IPS-20b (cell line): ENCODE results near the gene CPLANE2.

Experiments
- H3K27ac ChIP-seq: one replicate; pipeline ENCODE4 v1.5.1; 2013; ENCODE audit warnings: low read length
- H3K27me3 ChIP-seq: 2 replicates; pipeline ENCODE4 v1.6.1; 2013; ENCODE audit warnings: mild to moderate bottlenecking, low read length, inconsistent platforms; ENCODE audit not compliant: insufficient read depth
- H3K36me3 ChIP-seq: 2 replicates; pipeline ENCODE4 v1.6.1; 2013; ENCODE audit warnings: low read depth, mild to moderate bottlenecking, inconsistent platforms, low read length, moderate library complexity; ENCODE audit not compliant: insufficient read depth
- H3K4me1 ChIP-seq: 2 replicates; pipeline ENCODE4 v1.6.1; 2013; ENCODE audit warnings: mild to moderate bottlenecking, control low read depth, inconsistent platforms, low read length, moderate library complexity; ENCODE audit not compliant: insufficient read depth
- H3K4me3 ChIP-seq: 2 replicates; pipeline ENCODE4 v1.5.1; 2013; ENCODE audit warnings: mild to moderate bottlenecking, low read length, inconsistent platforms
- H3K9ac ChIP-seq: 2 replicates; pipeline ENCODE4 v1.6.1; 2013; ENCODE audit warnings: low read depth, mild to moderate bottlenecking, inconsistent platforms, low read length, moderate library complexity
- H3K9me3 ChIP-seq: 2 replicates; pipeline ENCODE4 v1.6.1; 2013; ENCODE audit warnings: mild to moderate bottlenecking, low read depth, low read length, inconsistent platforms; ENCODE audit not compliant: insufficient read depth

CPLANE2 gene

DNA sequence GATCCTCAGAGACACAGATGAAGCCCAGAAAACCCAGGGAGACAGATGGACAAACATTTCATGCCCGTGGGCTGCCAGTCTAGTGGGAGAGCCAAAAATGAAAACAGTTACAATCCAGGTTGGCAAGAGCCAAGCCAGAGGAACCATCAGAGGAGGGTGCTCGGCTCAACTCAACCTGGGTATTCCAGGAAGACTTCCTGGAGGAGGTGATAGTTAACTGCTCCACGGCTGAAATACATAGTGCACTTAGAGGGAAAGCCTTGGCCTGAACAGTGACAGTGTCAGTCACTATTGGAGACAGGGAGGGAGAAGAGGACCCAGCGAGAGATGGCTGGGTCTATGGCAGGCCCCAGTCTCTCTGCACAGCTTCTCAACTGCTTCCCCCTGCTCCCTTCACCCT lies 26.4 kb downstream of the CPLANE2 start:
- Histone ChIP-seq H3K4me3 (peak overlapping the region; percentile 47), H3K9ac (0 out of 2 replicates have a peak overlapping the region, but pooled peaks have one; percentile 37), H3K27ac (no peak overlapping the region), H3K9me3 (no peaks in the 10 kb centered on the region), H3K36me3 (no peaks in the 10 kb centered on the region), H3K4me1 (peaks cover 17% of the 10 kb centered on the region), H3K27me3 (no peaks in the 10 kb centered on the region; the same call in none of the 2 replicates)

DNA sequence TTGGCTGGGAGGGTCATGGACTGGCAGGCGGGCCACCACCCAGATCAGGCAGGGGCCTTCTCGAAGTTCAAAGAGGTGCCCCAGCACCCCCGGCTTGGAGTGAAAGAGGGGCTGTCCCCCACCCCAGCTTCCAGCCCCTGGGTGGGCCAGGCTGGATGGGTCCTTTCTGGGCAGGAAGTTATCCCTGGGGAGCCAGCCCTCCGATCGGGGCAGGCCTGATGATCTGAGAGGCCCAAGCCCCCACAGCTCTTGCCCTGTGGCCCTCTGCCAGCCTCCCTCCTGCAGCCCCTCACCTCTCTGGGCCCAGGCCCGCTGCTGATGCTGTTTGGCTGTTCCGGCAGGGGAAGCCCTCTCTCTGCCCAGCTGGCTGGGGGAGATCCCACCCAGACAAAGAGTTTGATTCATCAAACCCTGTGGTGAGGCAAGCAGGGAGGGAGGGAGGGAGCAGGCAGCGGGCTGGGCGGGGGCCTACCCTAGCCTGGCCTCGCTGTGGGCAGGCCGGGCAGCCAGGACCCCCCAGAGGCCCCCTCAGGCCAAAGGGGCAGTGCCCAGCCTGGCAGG lies 27.1 kb downstream of the CPLANE2 start:
- Histone ChIP-seq H3K9ac (0 out of 2 replicates have a peak overlapping the region, but pooled peaks have one; percentile 37), H3K27ac (no peak overlapping the region), H3K4me1 (peaks cover 17% of the 10 kb centered on the region), H3K36me3 (no peaks in the 10 kb centered on the region; the same call in 1 of the 2 replicates), H3K4me3 (no peak overlapping the region), H3K27me3 (no peaks in the 10 kb centered on the region; the same call in none of the 2 replicates), H3K9me3 (no peaks in the 10 kb centered on the region)

DNA sequence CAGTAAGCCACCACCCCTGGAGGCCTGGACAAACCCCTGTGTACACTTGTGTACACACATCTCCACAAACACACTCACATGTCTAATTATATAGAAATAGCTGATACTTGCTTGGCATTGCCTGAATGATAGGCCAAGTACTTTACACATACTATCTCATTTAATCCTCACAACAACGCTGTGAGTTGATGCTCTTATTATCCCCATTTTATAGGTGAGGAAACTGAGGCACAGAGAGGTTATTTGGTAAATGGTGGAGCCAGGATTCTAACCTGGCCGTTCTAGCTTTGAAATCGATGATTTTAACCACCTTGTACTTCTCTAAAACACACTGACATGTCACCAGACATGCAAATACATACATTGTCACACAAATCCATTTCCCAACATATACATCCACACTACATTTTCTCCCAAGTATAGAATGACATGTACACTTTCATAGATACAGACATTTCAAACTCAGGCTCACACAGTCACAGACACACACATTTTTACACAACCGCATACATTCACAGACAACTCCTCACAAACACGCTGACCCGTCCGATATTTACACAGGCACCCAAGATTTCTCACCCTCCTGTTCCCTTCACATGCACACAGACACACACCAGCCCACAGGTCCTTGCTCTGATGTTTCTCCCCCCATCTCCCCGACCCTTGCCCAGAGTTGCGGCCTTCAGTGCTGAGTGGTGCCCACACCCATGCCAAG lies 27.7 kb downstream of the CPLANE2 start:
- Histone ChIP-seq H3K9me3 (no peaks in the 10 kb centered on the region), H3K27ac (no peak overlapping the region)

DNA sequence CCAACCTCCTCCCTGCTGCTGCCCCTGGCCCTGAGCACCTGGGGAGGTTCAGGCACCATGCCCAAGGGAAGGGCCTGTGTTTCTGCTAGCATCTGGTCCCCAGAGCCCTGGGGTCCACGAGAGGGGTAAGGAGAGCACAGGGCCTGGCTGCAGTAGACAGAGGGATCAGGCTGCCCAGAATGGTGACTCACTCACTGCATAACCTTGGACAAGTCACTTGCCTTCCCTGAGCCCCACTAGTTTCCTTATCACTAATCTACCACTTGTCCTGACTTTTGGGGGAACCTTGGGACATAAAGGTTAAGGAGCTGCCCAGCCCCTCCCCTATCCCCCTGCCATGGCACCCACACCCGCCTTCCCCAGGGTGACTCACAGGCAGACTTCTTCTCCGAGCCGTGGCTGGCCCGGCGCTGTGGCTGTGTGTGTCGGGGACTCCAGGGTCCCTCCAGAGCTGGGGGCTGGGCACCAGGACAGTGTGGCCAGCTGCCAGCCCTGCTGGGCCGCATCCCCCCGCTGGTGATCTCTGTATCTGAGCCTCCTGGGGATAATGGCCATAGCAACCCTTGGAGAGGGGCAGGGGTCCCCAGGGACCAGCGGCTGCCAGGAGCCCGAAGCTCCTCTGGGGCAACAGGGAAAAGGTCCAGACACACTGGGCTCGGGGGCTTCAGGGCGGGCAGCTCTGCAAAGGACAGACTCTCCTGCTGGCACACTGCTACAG lies 28.6 kb downstream of the CPLANE2 start:
- H3K27me3 ChIP-seq = no peaks in the 10 kb centered on the region; the same call in none of the 2 replicates
- peaks cover 17% of the 10 kb centered on the region for H3K4me1 ChIP-seq
- H3K9me3 ChIP-seq = no peaks in the 10 kb centered on the region
- peaks cover 15% of the 10 kb centered on the region for H3K36me3 ChIP-seq
- H3K9ac ChIP-seq = no peak overlapping the region
- H3K4me3 ChIP-seq = no peak overlapping the region
- H3K27ac ChIP-seq = no peak overlapping the region

More for the DNA sequence above, 27.7 kb downstream of the CPLANE2 start:
- Histone ChIP-seq H3K36me3 (peaks cover 6% of the 10 kb centered on the region), H3K4me3 (no peak overlapping the region), H3K27me3 (no peaks in the 10 kb centered on the region; the same call in none of the 2 replicates), H3K4me1 (peaks cover 17% of the 10 kb centered on the region), H3K9ac (no peak overlapping the region)

DNA sequence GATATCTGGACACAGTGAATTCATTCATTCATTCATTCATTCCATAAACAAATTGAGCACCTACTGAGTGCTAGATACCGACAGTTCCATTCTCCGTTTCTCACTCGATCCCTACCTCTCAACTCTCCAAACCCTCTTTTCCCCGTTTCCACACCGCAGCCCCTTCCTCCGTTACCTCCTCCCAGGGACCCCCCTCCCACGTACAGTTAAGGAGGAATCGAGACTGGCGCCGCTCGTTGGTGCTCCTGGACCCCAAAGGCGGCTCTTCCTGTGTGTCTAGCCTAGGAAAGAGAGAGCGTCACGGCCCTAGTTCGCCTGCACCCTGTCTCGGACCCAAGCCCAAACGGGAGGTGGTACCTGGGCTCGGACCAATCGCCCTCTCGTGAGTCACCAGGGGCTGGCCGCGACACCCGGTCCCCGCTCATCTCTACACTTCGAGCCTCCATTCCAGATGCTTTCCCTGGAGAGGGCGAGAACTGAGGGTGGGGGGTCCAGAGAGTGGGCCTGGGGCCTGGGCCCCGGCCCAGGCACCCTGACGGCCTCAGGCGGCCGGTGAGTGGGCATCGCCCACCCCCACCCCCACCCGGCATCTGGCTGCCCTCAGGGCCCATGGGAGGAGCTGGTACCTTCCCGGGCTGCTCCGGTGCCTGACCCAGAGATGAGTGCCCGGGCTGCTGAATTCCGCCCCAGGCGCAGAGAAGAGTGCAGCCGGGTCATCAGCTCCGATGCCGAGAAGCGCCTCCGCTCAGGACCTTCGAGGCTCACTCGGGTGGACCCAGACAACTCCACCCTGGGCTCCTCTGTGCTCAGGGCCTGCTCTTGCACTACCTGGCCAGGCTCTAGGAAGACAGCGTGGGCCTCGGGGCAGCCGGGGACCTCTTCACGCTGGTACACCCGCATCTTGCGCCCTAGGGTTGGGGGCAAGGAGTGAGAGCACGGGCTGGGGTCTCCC lies 29.4 kb downstream of the CPLANE2 start:
- H3K4me1 ChIP-seq = peaks cover 12% of the 10 kb centered on the region
- H3K27ac ChIP-seq = peak overlapping the region; percentile 42

DNA sequence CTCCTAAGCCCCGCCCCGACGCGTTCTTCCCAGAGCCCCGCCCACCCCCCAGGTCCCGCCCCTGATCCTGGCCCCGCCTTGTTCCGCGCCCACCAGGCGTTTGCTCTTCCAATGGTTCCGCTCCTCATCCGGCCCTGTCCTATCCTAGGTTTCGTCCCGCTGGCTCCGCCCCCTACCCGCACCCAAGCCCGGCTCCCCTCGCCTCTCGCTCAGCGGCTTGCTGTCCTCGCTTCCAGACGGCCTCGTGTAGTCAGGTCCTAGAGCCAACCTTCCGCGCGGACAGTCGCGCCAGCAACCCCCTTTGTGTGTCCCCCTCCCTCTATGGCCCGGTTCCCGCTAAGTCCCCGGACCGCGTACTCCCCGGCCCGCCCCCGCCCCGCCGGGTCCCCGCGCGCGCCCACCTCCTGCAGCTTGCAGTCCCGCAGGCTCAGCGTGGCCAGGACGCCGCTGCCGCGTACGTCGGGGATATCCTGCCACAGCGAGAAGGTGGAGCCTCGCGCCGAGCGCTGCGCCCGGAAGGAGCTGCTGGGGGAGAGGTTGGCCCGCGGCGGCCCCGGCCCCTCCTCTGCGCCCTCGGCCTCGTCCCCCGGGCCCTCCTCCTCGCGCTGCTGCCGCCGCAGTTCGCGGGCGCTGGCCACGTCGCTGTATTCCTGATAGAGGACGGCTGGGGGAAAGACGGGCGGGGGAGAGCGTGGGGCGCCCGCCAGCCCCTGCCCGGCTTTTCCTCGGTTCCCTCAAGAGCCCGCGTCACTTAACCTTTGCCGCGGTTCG lies 30.3 kb downstream of the CPLANE2 start:
- peaks cover 5% of the 10 kb centered on the region for H3K4me1 ChIP-seq
- H3K9ac ChIP-seq = peak overlapping the region; percentile 72; the same call in 1 of the 2 replicates
- H3K27me3 ChIP-seq = no peaks in the 10 kb centered on the region; the same call in none of the 2 replicates
- H3K27ac ChIP-seq = peak overlapping the region; percentile 42
- H3K36me3 ChIP-seq = peaks cover 24% of the 10 kb centered on the region
- peak overlapping the region; percentile 81 for H3K4me3 ChIP-seq
- no peaks in the 10 kb centered on the region for H3K9me3 ChIP-seq

More for the DNA sequence above, 29.4 kb downstream of the CPLANE2 start:
- Histone ChIP-seq H3K9me3 (no peaks in the 10 kb centered on the region), H3K9ac (peak overlapping the region; percentile 72; the same call in 1 of the 2 replicates), H3K36me3 (peaks cover 22% of the 10 kb centered on the region), H3K4me3 (peak overlapping the region; percentile 81), H3K27me3 (no peaks in the 10 kb centered on the region; the same call in none of the 2 replicates)

DNA sequence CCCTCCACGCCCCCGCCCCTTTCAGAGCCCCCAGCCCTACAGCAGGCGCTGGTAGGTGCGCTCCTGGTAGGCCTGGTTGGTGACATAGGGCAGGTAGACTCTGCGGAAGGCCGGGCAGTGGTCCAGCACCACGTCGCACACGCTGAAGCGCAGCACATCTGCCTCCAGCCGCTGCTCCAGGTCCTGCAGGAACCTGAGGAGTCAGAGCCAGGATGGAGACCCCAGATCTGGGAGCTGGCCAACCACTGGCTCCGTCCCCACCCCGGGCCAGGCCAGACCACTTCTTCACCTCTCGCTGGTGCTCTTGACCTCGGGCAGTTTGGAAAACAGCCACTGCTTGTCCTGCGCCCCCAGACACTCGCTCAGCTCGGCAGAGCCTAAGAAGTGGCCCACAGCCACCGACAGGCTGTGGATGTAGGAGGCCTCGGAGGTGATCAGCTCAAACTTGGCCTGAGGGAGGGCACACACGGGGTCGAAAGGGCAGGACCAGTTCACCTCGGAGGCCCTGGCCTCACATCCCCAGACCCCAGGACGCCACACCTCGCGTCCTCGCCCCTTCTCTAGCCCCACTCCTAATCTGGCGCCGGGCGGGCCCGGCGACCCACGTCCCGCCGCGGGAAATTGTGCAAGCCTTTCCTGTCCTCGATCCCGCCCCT lies 31.0 kb downstream of the CPLANE2 start:
- Histone ChIP-seq H3K27me3 (no peaks in the 10 kb centered on the region; the same call in none of the 2 replicates), H3K27ac (peak overlapping the region; percentile 57), H3K36me3 (peaks cover 24% of the 10 kb centered on the region), H3K9me3 (no peaks in the 10 kb centered on the region), H3K9ac (peak overlapping the region; percentile 80; the same call in 1 of the 2 replicates), H3K4me1 (no peaks in the 10 kb centered on the region; the same call in none of the 2 replicates), H3K4me3 (peak overlapping the region; percentile 70)

DNA sequence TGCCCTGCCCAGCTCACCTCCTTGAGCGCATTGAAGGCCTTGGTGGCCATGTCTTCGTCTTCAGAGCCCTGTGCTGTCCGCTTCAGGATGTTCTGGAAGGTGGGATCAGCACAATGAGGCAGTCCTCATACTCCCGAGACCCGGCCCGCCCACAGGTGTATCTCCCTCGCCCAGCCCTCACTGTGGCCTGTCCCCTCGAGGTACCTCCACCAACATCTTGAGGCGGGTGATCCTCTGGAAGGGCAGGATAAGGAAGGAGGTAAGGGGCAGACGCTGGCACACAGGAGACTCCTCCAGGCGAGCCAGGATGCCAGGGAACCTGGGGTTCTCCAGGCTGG lies 31.7 kb downstream of the CPLANE2 start:
- Histone ChIP-seq H3K9me3 (no peaks in the 10 kb centered on the region), H3K4me1 (no peaks in the 10 kb centered on the region; the same call in 1 of the 2 replicates), H3K36me3 (peaks cover 24% of the 10 kb centered on the region), H3K4me3 (no peak overlapping the region), H3K27me3 (no peaks in the 10 kb centered on the region; the same call in none of the 2 replicates), H3K9ac (no peak overlapping the region), H3K27ac (no peak overlapping the region)

DNA sequence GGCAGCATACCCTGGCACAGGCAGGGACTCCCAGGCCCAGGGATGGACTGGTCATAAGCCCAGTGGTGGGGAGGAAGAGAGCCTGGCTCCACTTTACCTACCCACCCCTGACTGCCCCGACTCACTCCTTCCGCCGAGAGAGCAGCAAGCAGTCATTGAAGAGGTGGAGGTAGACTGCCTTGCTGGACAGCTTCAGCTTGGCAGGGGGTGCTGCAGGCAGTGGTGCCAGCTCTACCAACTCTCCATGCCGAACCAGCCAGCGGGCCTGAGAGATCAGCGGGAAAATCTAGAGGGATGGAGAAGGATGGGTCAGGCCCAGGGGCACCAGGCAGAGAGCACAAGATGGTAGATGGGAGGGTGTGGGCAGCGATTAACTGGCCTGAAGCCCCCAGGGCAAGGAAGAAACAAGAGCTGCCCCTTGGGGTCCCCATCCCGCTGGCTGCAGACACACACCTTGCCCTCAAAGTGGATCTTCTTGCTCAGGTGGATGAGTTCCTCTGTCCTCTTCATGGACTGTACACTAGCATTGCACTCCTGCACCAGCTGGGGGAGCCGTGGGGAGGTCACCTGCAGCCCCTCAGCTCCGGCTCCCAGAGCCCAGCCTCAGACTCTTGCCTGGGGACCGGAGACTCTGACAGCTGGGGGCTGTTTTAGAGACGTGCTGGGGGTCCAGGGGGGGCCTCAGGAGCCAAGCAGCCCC lies 32.2 kb downstream of the CPLANE2 start:
- Histone ChIP-seq H3K4me3 (no peak overlapping the region), H3K27ac (no peak overlapping the region), H3K36me3 (peaks cover 24% of the 10 kb centered on the region), H3K9me3 (no peaks in the 10 kb centered on the region), H3K4me1 (no peaks in the 10 kb centered on the region; the same call in 1 of the 2 replicates), H3K9ac (no peak overlapping the region), H3K27me3 (no peaks in the 10 kb centered on the region; the same call in none of the 2 replicates)
